GM06990 (cell line): Measurements from ENCODE around the gene MYRF.
A peak's percentile ranks its signal among the peaks of the same experiment; 100 is the strongest.

Experiments
- DNase-seq: peaks from one replicate; pipeline ENCODE4 v3.0.0-alpha.2; 2011; ENCODE audit not compliant: insufficient read length; ENCODE audit errors: extremely low read depth
- H3K27me3 ChIP-seq: replicated peaks from 2 replicates; pipeline ENCODE4 v1.6.0; 2011; ENCODE audit warnings: low read length; ENCODE audit not compliant: control insufficient read depth, insufficient read depth
- H3K36me3 ChIP-seq: 2 replicates; pipeline ENCODE4 v1.5.1; 2011; ENCODE audit warnings: low read length; ENCODE audit not compliant: control insufficient read depth, insufficient read depth
- H3K4me3 ChIP-seq: replicated peaks from 2 replicates; pipeline ENCODE4 v1.5.1; 2011; ENCODE audit warnings: low read depth, mild to moderate bottlenecking, control low read depth, low read length
- TF ChIP-seq, protein P1 (sequence below): IDR thresholded peaks from 2 replicates; pipeline ENCODE4 v1.5.1; 2011; ENCODE audit warnings: low read length, control low read depth, mild to moderate bottlenecking, inconsistent platforms; ENCODE audit not compliant: insufficient read depth, poor library complexity, severe bottlenecking

Gene MYRF

DNA sequence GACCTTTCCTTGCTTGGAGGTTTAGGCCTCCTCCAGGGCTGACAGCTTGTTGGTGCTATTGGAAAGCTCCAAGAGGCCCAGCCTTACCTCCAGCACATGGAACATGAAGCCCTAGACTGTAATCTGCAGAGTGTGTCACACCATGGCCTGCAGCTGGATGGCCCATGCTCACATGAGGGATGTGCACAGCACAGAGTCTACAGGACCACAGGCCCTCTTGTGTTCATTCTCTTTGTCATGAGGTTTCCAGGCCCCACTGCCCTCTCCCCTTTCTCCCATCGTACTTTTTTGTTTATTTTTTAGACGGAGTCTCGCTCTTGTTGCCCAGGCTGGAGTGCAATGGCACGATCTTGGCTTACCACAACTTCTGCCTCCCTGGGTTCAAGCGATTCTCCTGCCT, 54.3 kb downstream of the MYRF start:
- H3K27me3 ChIP-seq, result no peaks in the 10 kb centered on the region
- no peak overlapping the region for H3K4me3 ChIP-seq
- DNase-seq, result no peak
- TF ChIP-seq, protein P1, sequence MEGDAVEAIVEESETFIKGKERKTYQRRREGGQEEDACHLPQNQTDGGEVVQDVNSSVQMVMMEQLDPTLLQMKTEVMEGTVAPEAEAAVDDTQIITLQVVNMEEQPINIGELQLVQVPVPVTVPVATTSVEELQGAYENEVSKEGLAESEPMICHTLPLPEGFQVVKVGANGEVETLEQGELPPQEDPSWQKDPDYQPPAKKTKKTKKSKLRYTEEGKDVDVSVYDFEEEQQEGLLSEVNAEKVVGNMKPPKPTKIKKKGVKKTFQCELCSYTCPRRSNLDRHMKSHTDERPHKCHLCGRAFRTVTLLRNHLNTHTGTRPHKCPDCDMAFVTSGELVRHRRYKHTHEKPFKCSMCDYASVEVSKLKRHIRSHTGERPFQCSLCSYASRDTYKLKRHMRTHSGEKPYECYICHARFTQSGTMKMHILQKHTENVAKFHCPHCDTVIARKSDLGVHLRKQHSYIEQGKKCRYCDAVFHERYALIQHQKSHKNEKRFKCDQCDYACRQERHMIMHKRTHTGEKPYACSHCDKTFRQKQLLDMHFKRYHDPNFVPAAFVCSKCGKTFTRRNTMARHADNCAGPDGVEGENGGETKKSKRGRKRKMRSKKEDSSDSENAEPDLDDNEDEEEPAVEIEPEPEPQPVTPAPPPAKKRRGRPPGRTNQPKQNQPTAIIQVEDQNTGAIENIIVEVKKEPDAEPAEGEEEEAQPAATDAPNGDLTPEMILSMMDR, result no peak
- H3K36me3 ChIP-seq, result peaks cover 31% of the 10 kb centered on the region

DNA sequence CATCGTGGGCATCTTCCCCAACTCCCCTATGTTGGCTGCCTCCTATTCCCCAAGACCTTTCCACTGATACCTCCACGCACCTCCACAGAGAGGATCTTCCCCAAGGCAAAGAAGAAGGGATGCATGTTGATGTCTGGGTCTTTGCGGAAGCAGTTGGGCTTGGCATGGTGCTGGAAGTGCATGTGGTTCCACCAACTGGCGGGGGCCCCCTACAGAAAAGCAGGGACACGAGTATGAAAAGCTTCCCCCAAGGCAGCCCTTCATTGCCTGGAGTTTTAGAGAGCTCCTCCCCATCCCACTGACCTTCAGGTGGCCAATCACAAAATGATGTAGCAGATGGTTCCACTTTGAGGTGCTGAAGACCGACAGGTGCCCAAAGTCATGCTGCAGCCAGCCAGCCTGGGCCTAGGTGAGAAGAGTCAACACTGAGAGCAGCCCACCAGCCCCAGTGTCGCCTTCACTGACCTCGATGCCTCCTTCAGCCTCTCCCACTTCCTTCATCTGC, 58.3 kb downstream of the MYRF start:
- no peak for DNase-seq
- H3K27me3 ChIP-seq, result no peaks in the 10 kb centered on the region
- TF ChIP-seq, protein P1, result no peak
- peaks cover 21% of the 10 kb centered on the region for H3K36me3 ChIP-seq
- no peak overlapping the region for H3K4me3 ChIP-seq

DNA sequence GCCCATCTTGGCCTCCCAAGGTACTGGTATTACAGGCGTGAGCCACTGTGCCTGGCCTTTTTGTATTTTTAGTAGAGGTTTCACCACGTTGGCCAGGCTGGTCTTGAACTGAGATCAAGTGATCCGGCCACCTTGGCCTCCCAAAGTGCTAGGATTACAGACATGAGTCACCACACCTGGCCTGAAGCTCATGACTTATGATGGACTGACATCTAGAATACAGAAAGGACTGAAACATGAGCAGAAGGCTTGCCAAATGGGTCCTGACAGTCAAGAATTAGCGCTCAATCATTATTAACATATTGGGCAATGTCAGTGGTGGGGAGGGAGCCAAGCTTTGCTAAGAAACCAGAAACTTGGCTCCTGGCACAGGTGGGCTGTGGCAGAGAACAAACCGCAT, 59.4 kb downstream of the MYRF start:
- TF ChIP-seq, protein P1, result no peak
- DNase-seq, result no peak
- no peak overlapping the region for H3K4me3 ChIP-seq
- no peaks in the 10 kb centered on the region for H3K27me3 ChIP-seq
- H3K36me3 ChIP-seq, result peaks cover 18% of the 10 kb centered on the region

DNA sequence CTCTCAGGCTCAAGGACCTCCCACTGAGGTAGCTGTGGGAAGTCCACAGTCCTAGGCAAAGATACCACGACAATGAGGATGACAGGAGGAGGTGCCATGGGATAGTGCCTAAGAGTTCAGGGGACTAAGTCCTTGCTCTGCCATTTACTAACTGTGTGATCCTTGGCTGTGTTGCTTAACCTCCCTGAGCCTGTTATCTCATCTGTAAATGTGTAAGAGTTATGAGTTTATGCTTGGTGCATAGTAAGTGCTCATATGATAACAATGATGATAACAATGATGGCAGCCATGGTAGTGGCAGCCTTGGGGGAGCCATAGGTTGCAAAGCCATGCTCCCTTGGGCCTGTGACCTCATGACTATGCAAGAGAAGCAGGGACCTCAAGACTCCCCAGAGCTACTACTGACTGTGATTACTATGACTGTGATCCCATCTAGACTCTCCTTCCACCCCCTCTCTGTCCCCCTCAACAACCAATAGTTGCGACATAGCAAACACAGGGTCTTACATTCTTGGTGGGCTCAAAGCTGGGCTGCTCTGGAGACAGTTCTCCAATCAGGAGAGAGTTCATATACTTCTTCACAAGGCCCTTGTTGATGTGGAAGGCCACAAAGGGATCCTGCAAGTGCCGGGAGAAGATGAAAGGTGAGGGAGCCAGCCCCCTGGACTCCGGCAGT, 60.4 kb downstream of the MYRF start:
- peaks cover 16% of the 10 kb centered on the region for H3K36me3 ChIP-seq
- DNase-seq, result no peak
- H3K27me3 ChIP-seq, result no peaks in the 10 kb centered on the region
- TF ChIP-seq, protein P1, result no peak
- no peak overlapping the region for H3K4me3 ChIP-seq

DNA sequence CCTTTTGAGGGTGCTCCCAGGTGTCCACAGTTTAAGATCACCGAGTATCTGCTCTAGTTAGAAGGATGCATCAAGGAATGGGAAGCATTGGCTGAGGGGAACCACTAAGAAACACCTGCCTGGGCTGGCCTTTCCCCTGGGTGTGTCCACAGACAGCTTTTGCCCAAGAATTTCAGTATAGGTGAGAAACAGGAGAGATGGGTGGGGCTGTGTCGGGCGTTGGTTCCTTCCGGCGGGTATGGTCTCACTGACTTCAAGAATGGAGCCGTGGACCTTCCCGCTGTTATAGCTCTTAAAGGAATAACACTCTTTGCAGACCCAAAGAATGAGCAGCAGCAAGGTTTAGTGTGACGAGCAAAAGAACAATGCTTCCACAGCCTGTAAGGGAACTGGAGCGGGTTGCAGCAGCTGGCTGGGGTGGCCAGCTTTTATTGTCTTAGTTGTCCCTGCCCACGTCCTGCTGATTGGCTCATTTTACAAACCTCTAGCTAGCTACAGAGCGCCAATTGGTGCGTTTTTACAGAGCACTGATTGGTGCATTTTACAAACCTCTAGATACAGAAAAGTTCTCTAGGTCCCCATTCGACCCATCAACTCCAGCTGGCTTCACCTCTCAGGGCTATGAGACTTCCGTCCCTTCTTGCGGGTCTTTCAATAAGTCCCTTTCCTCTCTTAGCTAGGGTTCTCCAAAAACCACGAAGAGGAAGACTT, 62.0 kb downstream of the MYRF start:
- Histone ChIP-seq H3K36me3 (peaks cover 12% of the 10 kb centered on the region), H3K4me3 (peak overlapping the region; percentile 75), H3K27me3 (no peaks in the 10 kb centered on the region)
- no peak for DNase-seq
- TF ChIP-seq, protein P1, result no peak
